HG03103 (cell line): Measurements from ENCODE around the gene AKR1E2.
"Not testable (repeated sequence)": the region's sequence is repeated elsewhere in the genome, so short reads cannot be mapped to it uniquely, and the experiment has no call there.

Experiments used
- ATAC-seq: cut with Tn5 transposase; IDR thresholded peaks from one replicate; pipeline ENCODE4 v1.9.1; 2021; ENCODE audit warnings: low read depth; ENCODE audit not compliant: unreplicated experiment

The AKR1E2 gene

GRCh38 chr10:4813023-4813422 lies 13.0 kb upstream of the AKR1E2 start:
- ATAC-seq, result no peak

- ATAC-seq, result no peak
Measured at GRCh38 chr10:4813496-4813895, 12.5 kb upstream of the AKR1E2 start.

GRCh38 chr10:4815646-4816180 lies 10.3 kb upstream of the AKR1E2 start:
- ATAC-seq, result not testable (repeated sequence)

- no peak for ATAC-seq
Measured at GRCh38 chr10:4816966-4817365, 9.0 kb upstream of the AKR1E2 start.

- no peak for ATAC-seq
Measured at GRCh38 chr10:4819067-4819466, 6.9 kb upstream of the AKR1E2 start.

- no peak for ATAC-seq
Measured at GRCh38 chr10:4819707-4820106, 6.3 kb upstream of the AKR1E2 start.

- ATAC-seq, result no peak
Measured at GRCh38 chr10:4820804-4821401, 5.1 kb upstream of the AKR1E2 start.

GRCh38 chr10:4822208-4822607 lies 3.8 kb upstream of the AKR1E2 start:
- no peak for ATAC-seq

GRCh38 chr10:4824791-4825310 lies 1.2 kb upstream of the AKR1E2 start:
- no peak for ATAC-seq

- ATAC-seq, result no peak
Measured at GRCh38 chr10:4825456-4825867, 545 bp upstream of the AKR1E2 start.

- no peak for ATAC-seq
Measured at GRCh38 chr10:4826792-4827324, 851 bp downstream of the AKR1E2 start.

- ATAC-seq, result no peak
Measured at GRCh38 chr10:4828005-4828404, 2.0 kb downstream of the AKR1E2 start.

GRCh38 chr10:4830551-4830950 lies 4.5 kb downstream of the AKR1E2 start:
- no peak for ATAC-seq

- no peak for ATAC-seq
Measured at GRCh38 chr10:4831091-4831490, 5.1 kb downstream of the AKR1E2 start.

GRCh38 chr10:4833286-4833685 lies 7.3 kb downstream of the AKR1E2 start:
- no peak for ATAC-seq

- ATAC-seq, result no peak
Measured at GRCh38 chr10:4834898-4835405, 8.9 kb downstream of the AKR1E2 start.

GRCh38 chr10:4835494-4835918 lies 9.5 kb downstream of the AKR1E2 start:
- no peak for ATAC-seq

GRCh38 chr10:4836416-4836969 lies 10.5 kb downstream of the AKR1E2 start:
- ATAC-seq, result no peak

- ATAC-seq, result no peak
Measured at GRCh38 chr10:4837551-4837950, 11.5 kb downstream of the AKR1E2 start.

- ATAC-seq, result no peak
Measured at GRCh38 chr10:4838743-4839142, 12.7 kb downstream of the AKR1E2 start.

- ATAC-seq, result no peak
Measured at GRCh38 chr10:4839353-4839752, 13.3 kb downstream of the AKR1E2 start.

GRCh38 chr10:4840151-4840550 lies 14.1 kb downstream of the AKR1E2 start:
- no peak for ATAC-seq
